ENCODE data around the gene ZNF281. TPM values are rescaled to one million over a fixed set of nuclear protein-coding genes. Genes with fewer than 3 reads are reported as not detected.

ZNF281 gene
- polyA plus RNA-seq, 2 of the 4 experiments (the other 2 are of a cell fraction): 33.7 to 39.1 TPM

DNA sequence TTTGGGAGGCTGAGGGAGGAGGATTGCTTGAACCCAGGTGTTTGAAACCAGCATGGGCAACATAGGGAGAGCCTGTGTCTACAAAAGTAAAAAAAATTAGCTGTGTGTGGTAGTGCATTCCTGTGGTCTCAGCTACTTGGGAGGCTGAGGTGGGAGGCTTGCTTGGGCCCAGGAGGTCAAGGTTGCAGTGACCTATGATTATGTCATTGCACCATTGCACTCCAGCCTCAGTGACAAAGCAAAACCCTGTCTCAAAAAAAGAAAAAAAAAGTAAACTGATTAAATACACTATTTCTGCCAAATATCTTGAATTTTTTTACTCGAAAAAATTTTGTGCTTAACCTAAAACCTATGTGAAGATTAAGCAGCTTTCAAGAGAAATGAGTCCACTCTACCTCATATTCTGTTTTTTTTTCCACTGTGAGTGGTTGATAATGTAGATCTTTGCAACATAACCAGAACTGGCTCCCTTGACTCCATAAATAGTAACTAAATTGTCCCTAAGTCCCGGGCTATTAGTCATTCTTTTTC is 19.4 kb upstream of the ZNF281 start (continued):
- no peak for TF ChIP-seq HOXB13 (CRISPR knock-in tag; IDR thresholded peaks at IDR 0.05; ENCODE audit: low read depth)
- TF ChIP-seq RCOR1 (IDR thresholded peaks at IDR 0.05; ENCODE audit: low read depth, low read length): no peak
- no peak for TF ChIP-seq MAFK (IDR thresholded peaks at IDR 0.05; ENCODE audit: partially characterized antibody)
- TF ChIP-seq SREBF2 (IDR thresholded peaks at IDR 0.05): no peak
- TF ChIP-seq, protein P1, sequence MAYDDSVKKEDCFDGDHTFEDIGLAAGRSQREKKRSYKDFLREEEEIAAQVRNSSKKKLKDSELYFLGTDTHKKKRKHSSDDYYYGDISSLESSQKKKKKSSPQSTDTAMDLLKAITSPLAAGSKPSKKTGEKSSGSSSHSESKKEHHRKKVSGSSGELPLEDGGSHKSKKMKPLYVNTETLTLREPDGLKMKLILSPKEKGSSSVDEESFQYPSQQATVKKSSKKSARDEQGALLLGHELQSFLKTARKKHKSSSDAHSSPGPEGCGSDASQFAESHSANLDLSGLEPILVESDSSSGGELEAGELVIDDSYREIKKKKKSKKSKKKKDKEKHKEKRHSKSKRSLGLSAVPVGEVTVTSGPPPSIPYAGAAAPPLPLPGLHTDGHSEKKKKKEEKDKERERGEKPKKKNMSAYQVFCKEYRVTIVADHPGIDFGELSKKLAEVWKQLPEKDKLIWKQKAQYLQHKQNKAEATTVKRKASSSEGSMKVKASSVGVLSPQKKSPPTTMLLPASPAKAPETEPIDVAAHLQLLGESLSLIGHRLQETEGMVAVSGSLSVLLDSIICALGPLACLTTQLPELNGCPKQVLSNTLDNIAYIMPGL (CRISPR knock-in tag; IDR thresholded peaks at IDR 0.05; ENCODE audit: borderline replicate concordance): no peak
- 0 out of 2 replicates have a peak, but pooled peaks have one; percentile 51 for TF ChIP-seq ESRRA (IDR thresholded peaks at IDR 0.05; ENCODE audit: borderline replicate concordance, low read length)
- TF ChIP-seq ZSCAN20 (CRISPR knock-in tag; IDR thresholded peaks at IDR 0.05): no peak
- TF ChIP-seq EHF (CRISPR knock-in tag; IDR thresholded peaks at IDR 0.05): no peak
- TF ChIP-seq ZC3H11A (IDR thresholded peaks at IDR 0.05): no peak
- no peak for TF ChIP-seq TFCP2L1 (CRISPR knock-in tag; IDR thresholded peaks at IDR 0.05)
- TF ChIP-seq HEYL (CRISPR knock-in tag; IDR thresholded peaks at IDR 0.05): no peak
- no peak for TF ChIP-seq HOXA7 (CRISPR knock-in tag; IDR thresholded peaks at IDR 0.05)
- TF ChIP-seq, protein P2, sequence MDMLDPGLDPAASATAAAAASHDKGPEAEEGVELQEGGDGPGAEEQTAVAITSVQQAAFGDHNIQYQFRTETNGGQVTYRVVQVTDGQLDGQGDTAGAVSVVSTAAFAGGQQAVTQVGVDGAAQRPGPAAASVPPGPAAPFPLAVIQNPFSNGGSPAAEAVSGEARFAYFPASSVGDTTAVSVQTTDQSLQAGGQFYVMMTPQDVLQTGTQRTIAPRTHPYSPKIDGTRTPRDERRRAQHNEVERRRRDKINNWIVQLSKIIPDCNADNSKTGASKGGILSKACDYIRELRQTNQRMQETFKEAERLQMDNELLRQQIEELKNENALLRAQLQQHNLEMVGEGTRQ (IDR thresholded peaks at IDR 0.05): no peak
- no peak for TF ChIP-seq ZNF302 (CRISPR knock-in tag; IDR thresholded peaks at IDR 0.05)
- TF ChIP-seq EHMT2 (IDR thresholded peaks at IDR 0.05; ENCODE audit: low read depth): no peak
- TF ChIP-seq, protein P3, sequence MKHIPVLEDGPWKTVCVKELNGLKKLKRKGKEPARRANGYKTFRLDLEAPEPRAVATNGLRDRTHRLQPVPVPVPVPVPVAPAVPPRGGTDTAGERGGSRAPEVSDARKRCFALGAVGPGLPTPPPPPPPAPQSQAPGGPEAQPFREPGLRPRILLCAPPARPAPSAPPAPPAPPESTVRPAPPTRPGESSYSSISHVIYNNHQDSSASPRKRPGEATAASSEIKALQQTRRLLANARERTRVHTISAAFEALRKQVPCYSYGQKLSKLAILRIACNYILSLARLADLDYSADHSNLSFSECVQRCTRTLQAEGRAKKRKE (CRISPR knock-in tag; IDR thresholded peaks at IDR 0.05; ENCODE audit: low read depth): no peak
- no peak for TF ChIP-seq CHD4 (IDR thresholded peaks at IDR 0.05; ENCODE audit: borderline replicate concordance)
- no peak for TF ChIP-seq ZFP36 (IDR thresholded peaks at IDR 0.05; ENCODE audit: borderline replicate concordance, partially characterized antibody)

DNA sequence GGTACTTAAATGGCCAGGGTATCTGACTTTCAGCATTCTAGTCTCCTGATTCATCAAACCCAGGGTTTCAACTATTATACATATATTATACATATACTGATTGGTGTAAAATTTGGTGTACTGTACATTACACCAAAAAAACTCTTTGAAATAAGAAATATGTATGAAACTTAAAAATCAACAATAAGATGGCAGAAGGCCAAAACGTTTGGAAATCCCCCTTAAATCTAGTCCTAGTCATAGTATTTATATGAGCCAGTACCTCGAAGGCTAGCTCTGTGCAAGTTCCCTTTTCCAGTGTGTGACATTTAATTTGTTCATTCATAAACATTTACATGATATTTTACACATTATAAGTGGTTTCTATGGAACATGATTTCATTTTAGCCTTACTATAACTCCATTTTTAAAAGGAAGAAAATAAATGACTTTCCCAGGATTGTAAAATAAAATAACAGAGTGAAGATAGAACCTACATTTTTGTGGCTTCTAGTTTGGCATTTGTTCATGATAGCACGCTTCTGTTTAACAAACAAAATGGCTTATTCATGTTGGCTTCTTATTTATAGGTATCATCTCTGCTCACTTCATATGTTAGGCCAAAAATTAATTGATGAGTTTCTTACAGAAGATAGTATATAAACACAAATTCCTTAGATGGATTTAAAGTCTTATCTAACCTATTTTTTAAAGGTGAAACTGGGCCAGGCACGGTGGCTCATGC is 18.8 kb upstream of the ZNF281 start:
- ATAC-seq: peak in 1 of 2 experiments; percentile 62; a peak in 3 of 6 replicates
- Histone ChIP-seq H3K4me3 (no peak overlapping the region), H3K27ac (peak overlapping the region; percentile 50 to 74; a peak in 5 of 6 replicates), H3K4me2 (peak overlapping the region; percentile 30), H3K9me3 (no peaks in the 10 kb centered on the region), H3K4me1 (peaks cover 26% of the 10 kb centered on the region)
- ChIA-PET CTCF (interaction anchor here (0.7 to 1.7 kb wide), 4 partner anchors 11 to 121 kb away, joined by 3 to 4 read pairs (median 4); no protein-coding TSS in a partner anchor), POLR2A (no interaction called here)
- no peak for DNase-seq (ENCODE audit: low read depth in 1 of 2, low spot score in 1 of 2)
- TF ChIP-seq EP300 (IDR thresholded peaks at IDR 0.05) (no peak), RFX5 (IDR thresholded peaks at IDR 0.05) (no peak), EHF (CRISPR knock-in tag; IDR thresholded peaks at IDR 0.05) (no peak), HOXB5 (CRISPR knock-in tag; IDR thresholded peaks at IDR 0.05) (no peak), FOSB (CRISPR knock-in tag; IDR thresholded peaks at IDR 0.05) (no peak), BHLHE40 (IDR thresholded peaks at IDR 0.05; ENCODE audit: low read depth, low read length) (no peak), CBX8 (IDR thresholded peaks at IDR 0.05) (no peak), RARB (CRISPR knock-in tag; IDR thresholded peaks at IDR 0.05) (no peak), HDAC2 (IDR thresholded peaks at IDR 0.05) (no peak), MAFK (IDR thresholded peaks at IDR 0.05; ENCODE audit: partially characterized antibody) (no peak), ZSCAN20 (CRISPR knock-in tag; IDR thresholded peaks at IDR 0.05) (no peak)
- TF ChIP-seq, protein P4, sequence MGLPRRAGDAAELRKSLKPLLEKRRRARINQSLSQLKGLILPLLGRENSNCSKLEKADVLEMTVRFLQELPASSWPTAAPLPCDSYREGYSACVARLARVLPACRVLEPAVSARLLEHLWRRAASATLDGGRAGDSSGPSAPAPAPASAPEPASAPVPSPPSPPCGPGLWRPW (IDR thresholded peaks at IDR 0.05): no peak
- TF ChIP-seq, protein P1 (CRISPR knock-in tag; IDR thresholded peaks at IDR 0.05; ENCODE audit: borderline replicate concordance): no peak
- no peak for FAIRE-seq
- 36% methylated on average over 4 of the region's 4 CpGs for WGBS (ENCODE audit: missing lambda C conversion rate)

Data from A549 (cell line).